WTC11 (cell line): ENCODE measurements around the gene ADCY2.

Experiments used
- ATF2 ChIP-seq: sonication (generic); formaldehyde crosslinking; IDR thresholded peaks from 2 replicates; pipeline ENCODE4 v1.8.1; 2022; ENCODE audit warnings: low read depth, missing genetic modification reagents, borderline replicate concordance
- E2F4 ChIP-seq: sonication (generic); formaldehyde crosslinking; IDR thresholded peaks from 2 replicates; pipeline ENCODE4 v1.8.1; 2022; ENCODE audit warnings: low read depth, mild to moderate bottlenecking, moderate library complexity, missing genetic modification reagents, borderline replicate concordance
- ESRRA ChIP-seq: sonication (generic); formaldehyde crosslinking; IDR thresholded peaks from 2 replicates; pipeline ENCODE4 v1.8.1; 2022; ENCODE audit warnings: mild to moderate bottlenecking, missing genetic modification reagents, borderline replicate concordance
- GTF2I ChIP-seq: fragments of 250-450 bp; sonication (Bioruptor Pico); conservative IDR thresholded peaks from 2 replicates; pipeline ENCODE4 v1.4.0; 2021; ENCODE audit warnings: mild to moderate bottlenecking
- ZBTB21 ChIP-seq: sonication (generic); formaldehyde crosslinking; IDR thresholded peaks from 2 replicates; pipeline ENCODE4 v1.8.1; 2023; ENCODE audit warnings: mild to moderate bottlenecking, missing genetic modification reagents, borderline replicate concordance

GRCh38 chr5:7412409-7412808, 16.5 kb downstream of the ADCY2 start:
- TF ChIP-seq ESRRA (CRISPR knock-in tag): no peak
- TF ChIP-seq ATF2 (CRISPR knock-in tag): no peak
- TF ChIP-seq E2F4 (CRISPR knock-in tag): no peak
- no peak for TF ChIP-seq ZBTB21 (CRISPR knock-in tag)
- no peak for TF ChIP-seq GTF2I (CRISPR knock-in tag)
